ENCODE results near the gene MISP3.

Gene MISP3

DNA sequence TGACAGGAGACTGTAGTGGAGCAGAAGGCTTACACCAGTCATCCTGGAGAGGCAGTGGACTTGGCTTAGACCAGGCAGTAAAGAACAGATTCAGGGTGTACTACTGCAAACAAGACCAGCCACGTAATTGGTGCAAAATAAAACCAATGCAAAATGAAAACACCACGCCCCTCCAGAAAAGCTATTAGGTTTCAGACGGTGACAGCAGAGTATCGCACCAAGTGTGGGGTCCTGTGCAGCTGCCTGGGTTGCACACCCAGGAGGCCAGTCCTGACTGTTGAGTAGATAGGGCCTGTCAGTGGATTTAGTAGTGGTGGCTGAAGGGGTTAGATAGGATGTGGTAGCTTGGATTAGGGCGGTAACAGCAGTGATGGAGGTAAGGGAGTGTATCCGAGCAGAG lies 50.3 kb downstream of the MISP3 start:
- Histone ChIP-seq H2BK120ac (ENCODE audit: low read depth, low read length) (no peak overlapping the region), H3K9me3 (replicated peaks in 1 of 2; ENCODE audit: control insufficient read depth in 2 of 2, insufficient read depth in 1 of 2, low read depth in 1 of 2, low read length in 2 of 2) (no peaks in the 10 kb centered on the region), H3K36me3 (replicated peaks in 1 of 2; ENCODE audit: control insufficient read depth in 2 of 2, insufficient read depth in 2 of 2, low read length in 2 of 2) (peaks cover 26 to 76% of the 10 kb centered on the region in 2 donors), H3K4me1 (ENCODE audit: control insufficient read depth in 2 of 2, insufficient read depth in 1 of 2, low read depth in 1 of 2, low read length in 2 of 2) (peaks cover 9 to 14% of the 10 kb centered on the region in 2 donors), H2AK5ac (ENCODE audit: low read depth, low read length) (no peak overlapping the region), H2AFZ (ENCODE audit: low read length) (no peak overlapping the region), H3K14ac (ENCODE audit: low read length) (no peak overlapping the region), H3K4me3 (ENCODE audit: low read length in 2 of 2) (no peak overlapping the region), H3K23ac (ENCODE audit: low read depth, low read length, poor library complexity) (no peak overlapping the region), H3K4ac (ENCODE audit: low read length) (no peak overlapping the region), H4K91ac (ENCODE audit: low read depth, low read length, poor library complexity) (no peak overlapping the region), H2BK5ac (ENCODE audit: low read length) (no peak overlapping the region), H4K8ac (ENCODE audit: low read depth, low read length) (no peak overlapping the region), H3K4me2 (ENCODE audit: insufficient read depth, low read length, poor library complexity, severe bottlenecking) (no peak overlapping the region), H3K27me3 (ENCODE audit: control insufficient read depth in 3 of 3, insufficient read depth in 3 of 3, low read depth in 1 of 3, low read length in 3 of 3) (no peaks in the 10 kb centered on the region), H3K9ac (ENCODE audit: low read depth, low read length, poor library complexity) (no peak overlapping the region), H2BK15ac (ENCODE audit: low read length) (no peak overlapping the region), H3K18ac (ENCODE audit: low read length) (no peak overlapping the region), H3K27ac (replicated peaks; ENCODE audit: low read length) (no peak overlapping the region), H2BK12ac (ENCODE audit: low read length) (no peak overlapping the region), H3K79me1 (ENCODE audit: low read depth, low read length) (no peaks in the 10 kb centered on the region)
- no peak for DNase-seq (ENCODE audit: low spot score)
- WGBS, 2 donors (ENCODE audit: extremely low coverage in 2 of 2, insufficient read length in 2 of 2, insufficient replicate concordance in 1 of 2), result no CpG with 5 or more reads among the region's 6 CpGs

Data from neuronal stem cell (in vitro differentiated cells).